Measurements from ENCODE around the gene LACC1.
A peak's percentile ranks its signal among the peaks of the same experiment; 100 is the strongest.

LACC1 gene

DNA sequence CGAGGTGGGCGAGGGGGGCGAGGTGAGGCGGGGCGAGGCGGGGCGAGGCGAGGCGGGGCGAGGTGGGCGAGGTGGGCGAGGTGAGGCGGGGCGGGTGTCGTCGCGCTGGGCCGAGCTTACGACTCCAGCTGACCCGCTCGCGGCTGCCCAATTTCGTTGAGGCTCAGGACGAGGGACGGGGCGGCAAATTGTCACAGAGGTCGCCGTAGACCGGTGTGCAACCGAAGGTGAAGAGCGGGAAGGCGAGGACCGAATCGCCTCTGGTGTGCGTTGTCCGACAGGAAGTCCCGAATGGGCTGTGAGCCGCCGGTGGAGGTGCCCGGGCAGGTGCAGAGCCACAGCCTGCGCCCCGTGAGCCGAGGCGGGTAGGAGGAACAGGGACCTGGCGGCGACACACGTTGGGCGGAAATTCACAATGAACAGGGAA, at the start of gene LACC1:
LACC1 (plus strand) TSS at position 150 of the 427 bp plus-strand sequence. CDS start 1,082 bp downstream, outside the sequence.
- DNase-seq, result peak; percentile 34

DNA sequence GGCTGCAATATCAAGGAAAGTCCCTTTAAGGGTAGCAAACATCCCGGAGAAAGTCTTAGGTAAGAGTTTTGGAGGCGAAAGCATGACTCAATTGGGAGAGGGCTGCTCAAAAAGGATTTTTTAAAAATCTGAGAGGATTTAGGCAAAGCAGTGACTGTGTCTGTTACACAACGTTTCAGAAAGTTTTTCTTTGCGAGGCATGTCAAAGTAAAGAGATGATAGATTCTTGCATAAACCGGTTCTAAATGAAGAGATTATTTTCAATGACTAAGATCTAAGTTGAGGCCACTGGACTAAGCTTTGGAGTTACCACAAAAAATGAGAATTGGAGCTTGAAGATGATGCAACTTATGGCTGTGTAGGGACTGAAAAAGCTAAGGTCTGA, 49.2 kb upstream of the LACC1 start:
- DNase-seq, result no peak

DNA sequence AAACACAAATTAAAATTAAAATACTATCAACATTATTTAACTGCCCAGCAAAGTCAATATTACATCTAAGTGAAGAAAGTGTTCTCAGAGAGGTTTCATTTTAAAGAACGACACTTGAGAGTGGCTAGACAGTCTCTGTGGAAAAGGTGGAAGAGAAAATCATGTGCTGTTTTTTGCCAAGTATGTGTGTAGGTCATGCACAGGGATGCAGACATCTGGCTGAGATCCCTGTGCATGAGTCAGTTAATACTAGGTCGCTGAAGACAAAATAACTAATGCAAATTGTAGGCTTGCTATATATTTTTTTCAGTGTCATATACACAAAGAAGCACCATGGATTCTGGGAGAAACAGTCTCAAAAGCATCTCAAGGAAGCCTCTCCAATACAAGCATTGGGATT, 48.6 kb upstream of the LACC1 start:
- DNase-seq, result no peak

DNA sequence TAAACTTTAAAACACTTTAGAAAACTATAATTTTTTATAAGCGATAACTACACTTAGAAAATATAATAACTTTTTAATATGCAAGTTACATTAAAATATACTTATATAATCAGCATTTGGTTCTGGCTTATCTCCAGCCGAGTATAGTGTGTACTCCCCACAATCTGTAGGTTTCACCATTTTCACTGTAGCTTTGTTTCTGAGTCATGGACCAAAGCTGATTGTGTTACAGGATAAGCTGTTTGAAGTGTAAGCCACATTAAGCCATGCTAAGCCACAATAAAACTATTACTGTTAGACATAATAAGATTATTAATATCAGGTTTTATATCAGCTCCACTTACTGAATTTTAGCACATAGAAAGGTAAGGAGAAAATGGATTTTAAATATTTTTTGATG, 44.0 kb upstream of the LACC1 start:
- DNase-seq, result no peak

DNA sequence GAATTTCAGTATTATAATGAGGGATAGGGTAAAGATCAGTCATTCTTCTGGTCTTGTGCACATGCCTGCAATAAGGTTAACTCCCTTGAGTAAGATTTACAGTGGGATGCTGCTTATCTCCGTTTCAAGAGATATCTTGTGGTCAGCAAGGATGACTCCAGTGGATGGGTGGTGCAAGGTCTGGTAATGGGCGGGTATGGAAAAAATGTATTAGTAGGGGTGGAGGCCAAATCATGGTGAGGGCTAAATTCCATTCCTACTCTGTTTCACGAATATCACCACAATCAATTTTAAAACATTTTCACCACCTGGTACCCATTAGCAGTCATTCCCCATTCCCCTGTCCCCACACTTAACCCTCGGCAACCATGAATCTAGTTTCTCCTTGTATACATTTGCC, 40.8 kb upstream of the LACC1 start:
- DNase-seq, result no peak

DNA sequence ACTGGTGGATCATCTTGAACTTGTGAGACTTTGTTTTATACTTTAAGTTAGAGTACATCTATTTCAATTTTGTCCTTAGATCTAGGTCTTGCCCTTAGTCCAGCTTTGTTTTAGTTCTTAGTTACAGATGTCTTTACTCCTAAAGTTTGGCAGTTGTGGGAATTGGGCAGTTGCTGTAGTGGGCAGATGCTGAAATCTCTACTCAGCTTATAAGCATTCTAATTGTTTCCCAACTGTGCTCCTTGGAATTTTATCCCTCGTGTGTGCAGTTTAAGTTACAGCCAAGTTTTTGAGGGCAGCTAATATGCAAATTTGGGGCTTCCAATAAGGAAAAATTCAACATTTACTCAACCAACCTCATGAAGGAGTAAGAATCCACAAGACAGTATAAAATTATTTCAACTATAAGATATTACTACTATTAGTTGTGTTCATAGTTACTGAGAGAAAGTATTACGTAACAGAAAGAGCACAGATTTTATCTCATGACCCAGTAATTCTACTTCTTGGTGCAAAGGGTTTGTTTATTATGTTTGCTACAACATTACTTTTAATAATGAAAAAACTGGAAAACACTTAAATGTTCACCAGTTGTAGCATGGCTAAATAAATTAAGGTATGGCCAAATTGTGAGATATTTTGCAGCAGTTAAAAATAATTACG, 33.1 kb upstream of the LACC1 start:
- no peak for DNase-seq

DNA sequence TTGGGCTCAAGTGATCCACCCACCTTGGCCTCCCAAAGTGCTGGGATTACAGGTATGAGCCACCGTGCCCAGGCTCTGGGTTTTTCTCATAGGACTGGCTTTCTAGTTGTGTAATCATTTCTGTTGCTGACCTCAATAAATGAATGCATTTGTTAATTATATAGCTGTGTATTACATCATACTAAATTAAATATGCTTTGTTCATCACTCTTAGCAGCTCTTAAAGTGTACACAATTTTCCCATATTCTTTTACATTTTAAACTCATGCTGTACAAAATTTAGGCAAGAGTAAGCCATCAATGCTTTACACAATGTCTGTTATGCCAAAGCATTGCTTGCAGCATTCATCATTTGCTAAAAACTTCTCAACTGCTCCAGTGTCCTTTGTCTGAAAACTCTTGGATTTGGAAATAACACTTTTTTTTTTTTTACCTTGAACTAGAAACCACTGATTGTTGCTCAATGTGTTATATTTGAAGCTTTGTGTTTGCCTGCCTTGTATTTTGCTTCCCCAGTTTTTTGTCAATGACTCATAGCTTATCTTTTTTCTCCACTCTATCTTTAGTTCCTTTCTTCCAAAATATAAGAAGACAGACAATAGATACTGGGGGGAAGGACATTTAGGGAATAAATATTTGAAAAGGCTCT, 31.6 kb upstream of the LACC1 start:
- DNase-seq, result no peak

DNA sequence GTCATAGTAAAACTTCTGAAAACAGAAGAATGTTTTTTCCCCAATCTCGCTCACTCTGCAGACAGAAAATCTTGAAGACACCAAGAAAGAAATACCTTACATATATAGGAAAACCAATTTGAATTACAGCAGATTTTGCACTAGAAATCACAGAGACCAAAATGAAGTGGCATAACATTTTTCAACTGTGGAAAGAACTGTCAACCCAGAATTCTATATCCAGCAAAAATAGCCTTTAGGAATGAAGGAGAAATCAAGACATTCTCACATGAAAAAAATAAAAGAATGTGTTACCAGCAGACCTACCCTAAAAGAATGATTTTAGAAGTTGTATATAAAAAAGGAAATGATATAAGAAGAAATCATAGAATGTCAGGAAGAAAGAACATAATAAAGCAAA, 28.8 kb upstream of the LACC1 start:
- DNase-seq, result no peak

DNA sequence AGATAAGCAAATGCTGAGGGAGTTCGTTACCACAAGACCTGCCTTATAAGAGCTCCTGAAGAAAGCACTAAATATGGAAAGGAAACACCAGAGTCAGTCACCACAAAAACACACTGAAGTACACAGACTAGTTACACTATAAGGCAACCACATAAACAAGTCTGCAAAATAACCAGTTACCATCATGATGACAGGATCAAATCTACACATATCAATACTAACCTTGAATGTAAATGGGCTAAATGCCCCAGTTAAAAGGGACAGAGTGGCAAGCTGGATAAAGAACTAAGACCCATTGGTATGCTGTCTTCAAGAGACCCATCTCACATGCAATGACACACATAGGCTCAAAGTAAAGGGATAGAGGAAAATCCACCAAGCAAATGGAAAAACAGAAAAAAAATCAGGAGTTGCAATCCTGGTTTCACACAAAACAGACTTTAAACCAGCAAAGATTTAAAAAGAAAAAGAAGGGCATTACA, 26.7 kb upstream of the LACC1 start:
- no peak for DNase-seq

DNA sequence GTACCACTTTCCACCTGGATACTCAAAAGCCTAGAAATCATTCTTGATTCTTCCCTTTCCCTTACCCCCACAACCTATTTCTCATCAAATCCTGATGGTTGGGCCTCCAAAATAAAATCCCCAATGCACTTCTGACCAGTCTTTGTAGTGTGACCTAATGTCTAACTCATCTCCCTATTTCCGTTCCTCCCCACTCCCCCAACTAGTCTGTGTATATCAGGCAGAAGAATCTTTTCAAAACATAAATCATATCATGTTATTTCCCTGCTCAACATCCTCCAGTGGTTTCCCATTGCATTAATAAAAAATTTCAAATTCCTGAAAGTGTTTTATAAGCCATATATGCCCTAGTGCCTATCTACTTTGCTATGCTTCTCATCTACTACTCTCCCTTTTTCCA, 17.8 kb upstream of the LACC1 start:
- DNase-seq, result no peak

DNA sequence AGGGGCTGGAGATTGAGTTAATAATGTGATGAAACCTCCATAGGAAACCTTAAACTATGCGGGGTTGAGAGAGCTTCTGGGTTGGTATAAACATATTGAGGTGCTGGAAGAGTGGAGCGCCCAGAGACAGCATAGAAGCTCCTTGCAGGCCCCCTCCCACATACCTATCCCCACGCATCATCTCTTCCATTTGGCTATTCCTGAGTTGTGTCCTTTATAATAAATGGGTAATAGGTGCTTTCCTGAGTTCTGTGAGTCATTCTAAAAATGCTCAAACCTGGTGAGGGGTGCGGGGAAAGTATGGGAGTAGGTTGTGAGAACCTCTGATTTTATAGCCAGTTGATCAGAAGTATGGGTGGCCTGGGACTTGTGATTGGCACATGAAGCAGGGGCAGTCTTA, 14.8 kb upstream of the LACC1 start:
- DNase-seq, result no peak

DNA sequence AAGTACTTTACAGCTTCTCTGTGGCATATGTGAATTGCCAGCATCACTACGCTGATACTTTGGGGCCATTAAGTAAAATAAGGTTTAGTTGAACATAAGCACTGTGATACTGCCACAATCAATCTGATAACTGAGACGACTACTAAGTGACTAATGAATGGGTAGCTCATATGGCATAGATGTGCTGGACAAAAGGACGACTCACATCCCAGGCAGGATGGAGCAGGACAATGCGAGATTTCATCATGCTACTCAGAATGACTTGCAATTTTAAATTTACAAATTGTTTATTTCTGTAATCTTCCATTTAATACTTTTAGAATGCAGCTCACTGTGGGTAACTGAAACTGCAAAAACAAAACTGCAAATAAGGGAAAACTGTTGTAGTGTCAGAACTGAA, 13.8 kb upstream of the LACC1 start:
- DNase-seq, result no peak

DNA sequence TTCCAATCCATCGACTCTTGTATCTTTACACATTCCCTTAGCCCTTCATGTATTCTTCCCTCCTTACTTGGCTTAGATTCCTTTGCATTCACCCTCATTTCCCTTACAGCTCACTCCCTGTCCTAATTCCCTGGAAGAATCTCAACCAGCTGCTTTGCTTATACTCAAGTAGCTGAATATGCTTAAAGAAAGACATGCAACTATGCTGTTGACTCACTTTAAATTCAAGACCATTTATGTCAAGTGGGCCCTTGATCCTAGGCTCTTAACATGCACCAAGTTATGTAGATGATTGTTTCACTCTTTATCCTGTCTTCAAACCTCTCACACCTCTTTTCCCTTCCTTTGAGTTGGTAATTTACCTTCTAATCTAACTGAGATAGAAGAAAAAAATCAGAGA, 7.5 kb upstream of the LACC1 start:
- DNase-seq, result no peak

DNA sequence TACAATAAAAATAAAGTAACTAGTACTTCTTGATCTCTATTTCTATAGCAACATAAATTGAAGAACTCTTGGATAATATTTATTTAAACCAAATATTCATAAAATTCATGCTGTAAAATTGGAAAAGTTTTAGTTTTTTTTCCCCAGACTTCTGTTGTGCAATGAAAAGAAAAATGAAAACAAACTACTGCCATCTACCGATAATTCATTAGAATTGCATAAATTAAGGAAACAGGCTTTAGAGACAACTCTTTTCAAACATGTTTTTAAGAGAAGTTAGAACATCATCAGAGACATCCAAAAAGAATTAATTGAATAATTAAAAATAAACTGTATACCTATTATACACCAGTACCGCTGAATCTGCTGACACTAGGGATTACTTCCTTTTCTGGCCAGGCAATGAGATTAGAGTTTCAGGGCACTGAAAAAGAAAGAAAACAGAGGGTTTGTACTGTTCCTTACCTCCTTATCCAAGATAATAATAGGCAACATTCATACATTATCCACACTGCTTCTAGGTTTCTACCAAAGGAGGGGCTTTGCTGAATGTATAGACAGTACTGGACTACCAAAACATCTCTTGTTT, 5.1 kb upstream of the LACC1 start:
- peak; percentile 21 for DNase-seq

DNA sequence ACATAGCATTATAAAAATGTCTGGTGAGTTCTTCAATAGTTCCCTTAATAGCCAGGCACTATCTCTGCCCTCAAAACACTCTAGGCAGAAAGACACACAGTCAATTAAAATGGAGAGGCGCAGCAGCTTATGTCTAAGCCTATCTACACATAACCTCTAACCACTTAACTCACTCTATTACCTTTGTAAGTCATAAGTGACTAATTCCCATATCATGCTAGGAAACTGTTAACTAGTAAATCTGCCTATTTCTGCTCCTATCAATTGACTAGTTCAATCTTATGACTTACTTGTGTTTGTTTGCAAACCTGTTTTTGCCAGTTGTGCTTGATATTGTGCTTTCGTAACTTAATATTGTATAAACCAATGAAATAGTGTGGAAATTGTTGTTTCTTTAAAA, 3.3 kb upstream of the LACC1 start:
- DNase-seq, result no peak

DNA sequence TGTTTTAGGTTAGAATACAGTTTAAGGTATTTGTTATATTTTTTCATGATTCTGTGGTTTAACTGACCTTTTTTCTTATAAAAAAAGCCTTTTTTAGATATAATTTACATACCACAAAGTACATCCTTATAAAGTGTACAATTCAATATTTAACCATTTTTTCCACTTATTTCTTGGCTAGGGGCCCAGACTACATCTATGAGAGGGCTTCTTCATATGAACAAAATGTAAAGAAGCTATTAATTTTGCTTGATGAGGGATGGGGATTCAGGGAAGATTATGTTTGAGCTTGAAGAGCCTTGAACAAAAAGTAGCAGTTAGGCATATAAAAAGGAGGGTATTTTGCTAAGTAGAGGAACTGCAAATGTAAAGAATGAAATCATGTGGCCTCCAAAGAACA, 2.4 kb upstream of the LACC1 start:
- no peak for DNase-seq

DNA sequence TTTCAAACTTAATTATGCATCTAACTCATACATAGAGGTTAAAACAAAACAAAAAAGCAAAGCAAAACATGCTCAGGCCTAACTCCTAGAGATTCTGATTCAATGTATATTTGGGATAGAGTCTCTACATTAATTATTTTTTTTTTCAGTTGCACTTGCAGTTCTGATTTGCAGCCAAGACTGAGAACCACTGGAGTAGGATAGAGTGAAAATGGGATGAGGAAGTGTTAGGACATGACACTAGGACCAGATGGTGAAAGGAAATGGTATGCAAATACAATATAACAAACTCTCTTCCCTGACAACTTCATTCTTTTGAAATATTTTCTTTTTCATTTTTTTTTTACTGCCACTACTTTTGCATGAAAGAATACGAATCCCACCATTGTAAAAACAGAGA, 1.9 kb upstream of the LACC1 start:
- no peak for DNase-seq

DNA sequence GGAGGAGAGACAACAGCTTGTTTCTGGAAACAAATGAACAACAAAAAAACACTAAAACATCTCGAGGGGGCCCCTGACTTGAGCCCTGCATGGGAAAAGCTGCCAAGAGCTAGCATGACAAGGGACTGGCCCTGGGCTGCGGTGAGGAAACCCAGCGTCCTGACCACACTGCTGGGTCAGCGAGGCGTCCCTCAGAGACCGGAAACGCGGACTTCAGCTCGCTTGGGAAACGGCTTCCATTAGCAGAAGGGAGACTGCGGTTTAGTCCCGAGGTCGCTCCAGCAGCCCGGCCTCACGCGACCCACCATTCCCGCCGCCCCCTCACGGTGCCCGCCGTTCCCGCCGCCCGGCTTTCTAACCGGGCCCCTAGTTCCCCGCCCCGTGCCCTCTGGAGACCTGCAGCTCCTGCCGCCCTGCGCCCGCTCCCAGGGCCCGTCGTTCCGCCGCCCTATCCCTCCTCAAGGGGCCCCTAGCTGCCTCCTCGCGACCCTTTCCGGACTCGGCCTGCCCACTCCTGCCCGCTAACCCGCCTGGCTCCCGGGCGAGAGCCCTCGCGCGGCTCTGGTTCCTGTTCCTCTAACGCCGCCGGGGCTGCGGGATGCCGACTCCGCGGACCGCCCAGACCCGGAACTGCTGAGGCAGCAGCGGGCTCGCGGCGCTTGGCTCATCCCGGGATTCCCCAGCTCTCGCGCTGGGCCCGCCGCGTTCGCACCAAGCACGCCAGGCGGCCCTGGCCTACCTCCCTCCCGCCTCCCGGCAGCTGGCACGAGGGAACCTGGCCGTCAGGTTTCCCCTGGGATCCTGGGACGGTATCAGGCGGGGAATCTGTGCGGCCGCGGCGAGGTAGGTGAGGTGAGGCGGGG, 581 bp upstream of the LACC1 start, which contains the start of gene CCDC122:
CCDC122 (minus strand) TSS at position 849 of the 863 bp plus-strand sequence. CDS start 10,364 bp downstream, outside the sequence.
- DNase-seq, result peak; percentile 83

DNA sequence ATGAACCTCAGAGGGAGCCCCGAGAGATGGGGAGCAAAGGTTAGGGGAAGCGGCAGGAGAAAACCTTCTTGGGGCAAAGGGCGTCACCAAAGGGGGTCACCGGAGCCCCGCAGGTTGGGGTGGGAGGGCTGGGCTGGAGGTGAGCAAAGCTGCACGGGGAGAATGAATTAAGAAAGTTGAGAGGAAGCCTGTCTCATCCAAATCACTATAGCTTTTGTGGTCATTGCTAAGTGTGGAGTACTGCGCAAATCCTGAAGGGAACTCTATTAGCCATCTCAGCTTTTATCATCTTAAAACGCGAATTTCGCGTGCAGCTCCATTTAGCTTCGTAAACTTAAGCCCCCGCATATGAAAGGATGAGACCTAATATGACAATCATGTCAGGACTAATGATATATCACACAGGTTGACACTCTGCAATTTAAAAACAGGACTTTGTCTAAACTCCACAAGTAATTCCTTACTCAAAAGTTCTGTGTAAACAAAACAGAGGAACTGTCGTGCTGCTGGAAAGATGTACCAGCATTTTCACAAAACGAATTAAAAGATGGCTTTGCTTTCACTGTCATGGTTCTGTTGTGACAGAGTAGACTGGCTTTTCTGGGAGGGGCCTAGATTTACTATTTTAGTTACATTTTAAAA, 631 bp downstream of the LACC1 start:
- no peak for DNase-seq

DNA sequence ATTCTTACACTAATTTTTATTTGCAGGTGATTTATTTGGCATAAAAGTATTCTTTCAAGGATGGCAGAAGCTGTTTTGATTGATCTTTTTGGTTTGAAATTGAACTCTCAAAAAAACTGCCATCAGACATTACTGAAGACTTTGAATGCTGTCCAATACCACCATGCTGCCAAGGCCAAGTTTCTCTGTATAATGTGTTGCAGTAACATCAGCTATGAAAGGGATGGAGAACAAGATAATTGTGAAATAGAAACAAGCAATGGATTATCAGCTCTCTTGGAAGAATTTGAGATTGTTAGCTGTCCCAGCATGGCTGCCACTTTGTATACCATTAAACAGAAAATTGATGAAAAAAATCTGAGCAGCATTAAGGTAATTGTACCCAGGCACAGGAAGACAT, 1.2 kb downstream of the LACC1 start:
- no peak for DNase-seq

DNA sequence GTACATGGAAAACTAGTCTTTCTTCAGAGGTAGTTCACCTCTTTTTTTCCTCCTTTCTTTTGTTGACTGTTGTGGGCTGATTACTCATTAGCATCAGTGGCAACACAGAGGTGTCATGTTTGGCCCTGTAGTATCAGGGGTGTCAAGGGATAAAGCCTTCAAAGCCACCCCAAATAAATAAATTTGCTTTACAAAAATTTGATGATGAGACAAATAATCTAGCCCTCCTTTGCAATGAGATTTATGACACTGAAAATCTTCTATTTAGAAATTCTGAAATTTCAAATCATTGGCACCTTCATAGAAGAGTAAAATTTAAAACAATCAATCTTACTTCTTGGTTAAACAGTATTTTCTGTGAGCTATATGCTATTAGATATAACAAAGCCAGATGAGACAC, 1.9 kb downstream of the LACC1 start:
- DNase-seq, result no peak

DNA sequence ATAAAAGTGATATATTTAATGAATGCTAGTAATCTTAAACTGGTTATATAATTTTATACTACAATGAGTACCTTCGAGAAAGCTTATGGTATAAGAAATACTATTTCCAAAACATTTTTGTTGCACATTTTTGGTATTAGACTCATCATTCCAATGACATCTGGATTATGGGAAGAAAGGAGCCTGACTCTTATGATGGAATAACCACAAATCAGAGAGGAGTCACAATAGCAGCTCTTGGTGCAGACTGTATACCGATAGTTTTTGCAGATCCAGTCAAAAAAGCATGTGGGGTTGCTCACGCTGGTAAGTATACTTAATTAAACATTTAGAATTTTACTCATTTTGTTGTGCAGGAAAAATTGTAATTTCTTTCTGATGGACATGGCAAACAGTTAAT, 3.9 kb downstream of the LACC1 start:
- no peak for DNase-seq

DNA sequence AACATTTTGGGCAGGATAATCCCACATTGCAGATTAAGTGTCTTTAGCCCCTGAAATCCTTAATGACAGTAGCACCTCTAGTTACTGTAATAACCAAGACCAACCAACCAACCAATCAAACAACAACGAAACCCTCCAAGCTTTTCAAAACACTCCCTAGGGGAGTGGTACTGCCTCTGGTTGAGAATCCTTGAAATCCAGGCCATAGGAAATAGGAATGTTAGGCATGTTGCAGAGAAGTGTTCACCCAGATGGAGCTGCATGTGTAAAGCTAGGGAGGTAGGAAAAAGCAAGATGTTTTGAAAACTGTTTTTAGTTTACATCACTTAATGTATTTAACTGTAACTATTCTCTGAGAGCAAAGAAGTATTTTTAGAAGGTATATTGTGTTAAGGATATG, 4.5 kb downstream of the LACC1 start:
- no peak for DNase-seq

Data from activated CD4-positive, alpha-beta T cell treated with anti-CD3 and anti-CD28 coated beads, Interleukin-10, Interleukin-2, amounts not matched to agents 100 ng/mL and 50 ng/mL, durations not matched to agents 16 hours and 8 hours (primary cell).